BJ (cell line): Measurements from ENCODE around the gene OLFML1. TPM values are rescaled to one million over a fixed set of nuclear protein-coding genes. Genes with fewer than 3 reads are reported as not detected.
"Not testable (repeated sequence)": the region's sequence is repeated elsewhere in the genome, so short reads cannot be mapped to it uniquely, and the experiment has no call there.

Experiments
- CTCF ChIA-PET: fragments of 350-600 bp; formaldehyde crosslinking; extraction: SDS; loops from one replicate; lab custom pipeline; 2021; ENCODE audit warnings: antibody characterized with exemption, inconsistent platforms; lab: Yijun Ruan, JAX
- POLR2A ChIA-PET: fragments of 300-600 bp; sonication (Branson Sonifier 250); formaldehyde crosslinking; extraction: SDS; loops from one replicate; lab custom pipeline; 2021; ENCODE audit warnings: antibody characterized with exemption; lab: Charles Lee
- DNase-seq: peaks from one replicate; pipeline ENCODE4 v3.0.0-alpha.2; 2011; ENCODE audit warnings: low read depth
- H3K27me3 ChIP-seq: 2 replicates; pipeline ENCODE4 v1.6.0; 2011; ENCODE audit warnings: low read length; ENCODE audit not compliant: control insufficient read depth, insufficient read depth
- H3K36me3 ChIP-seq: 2 replicates; pipeline ENCODE4 v1.5.1; 2011; ENCODE audit warnings: low read length; ENCODE audit not compliant: control insufficient read depth, insufficient read depth
- H3K4me3 ChIP-seq: 2 replicates; pipeline ENCODE4 v1.5.1; 2011; ENCODE audit warnings: low read depth, mild to moderate bottlenecking, control low read depth, low read length
- CTCF ChIP-seq: IDR thresholded peaks from 2 replicates; pipeline ENCODE4 v1.5.1; 2011; ENCODE audit warnings: low read depth, mild to moderate bottlenecking, control low read depth, inconsistent platforms, low read length, moderate library complexity; ENCODE audit not compliant: insufficient read depth
- polyA plus RNA-seq: library from polyadenylated mRNA; depleted of rRNA; stranded (reverse); fragments of >200 nt; gene quantifications from 2 replicates; pipeline ENCODE4 v1.2.3, GENCODE V29; 2011

OLFML1 gene
- polyA plus RNA-seq, 1 experiment = 1.1 TPM

- CTCF ChIA-PET = interaction anchor here (1.3 to 7.1 kb wide), 2 partner anchors 31 to 54 kb away, joined by 3 to 48 read pairs; no protein-coding TSS in a partner anchor
- TF ChIP-seq CTCF = no peak
- POLR2A ChIA-PET = no interaction called here
- Histone ChIP-seq H3K36me3 (no peaks in the 10 kb centered on the region), H3K4me3 (no peak overlapping the region), H3K27me3 (peaks cover 4% of the 10 kb centered on the region)
- no peak for DNase-seq
Measured at GRCh38 chr11:7516475-7516874, 31.2 kb downstream of the OLFML1 start.

- CTCF ChIA-PET = interaction anchor here (7.1 kb wide), 1 partner anchor 52 kb away, joined by 48 read pairs; no protein-coding TSS in a partner anchor
- H3K27me3 ChIP-seq = not testable (repeated sequence)
Measured at GRCh38 chr11:7517743-7518142, 32.4 kb downstream of the OLFML1 start.

GRCh38 chr11:7518811-7519562 lies 33.7 kb downstream of the OLFML1 start:
- no peak for DNase-seq
- H3K4me3 ChIP-seq = no peak overlapping the region
- no peak for TF ChIP-seq CTCF
- H3K27me3 ChIP-seq = peaks cover 7% of the 10 kb centered on the region
- POLR2A ChIA-PET = no interaction called here
- CTCF ChIA-PET = no interaction called here
- H3K36me3 ChIP-seq = no peaks in the 10 kb centered on the region

More at GRCh38 chr11:7517743-7518142, 32.4 kb downstream of the OLFML1 start:
- H3K36me3 ChIP-seq, H3K4me3 ChIP-seq, POLR2A ChIA-PET, DNase-seq: not testable (repeated sequence)

GRCh38 chr11:7520011-7520942 lies 35.0 kb downstream of the OLFML1 start:
- ChIA-PET CTCF (interaction anchor here (0.7 to 3.7 kb wide), 4 partner anchors 9 to 145 kb away, joined by 3 to 19 read pairs (median 4); no protein-coding TSS in a partner anchor), POLR2A (no interaction called here)
- Histone ChIP-seq H3K36me3 (no peaks in the 10 kb centered on the region), H3K27me3 (peaks cover 7% of the 10 kb centered on the region), H3K4me3 (no peak overlapping the region)
- TF ChIP-seq CTCF = no peak
- no peak for DNase-seq

GRCh38 chr11:7520981-7521487 lies 35.7 kb downstream of the OLFML1 start:
- H3K4me3 ChIP-seq = no peak overlapping the region
- DNase-seq = no peak
- POLR2A ChIA-PET = interaction anchor here (0.6 kb wide), 2 partner anchors 19 to 20 kb away, joined by 3 read pairs; no protein-coding TSS in a partner anchor
- TF ChIP-seq CTCF = no peak
- H3K36me3 ChIP-seq = no peaks in the 10 kb centered on the region
- peaks cover 4% of the 10 kb centered on the region; the same call in 1 of the 2 replicates for H3K27me3 ChIP-seq
- CTCF ChIA-PET = interaction anchor here (1.0 to 3.7 kb wide), 4 partner anchors 8 to 50 kb away, joined by 3 to 19 read pairs (median 6); partner anchors contain the start of gene PPFIBP2
